ENCODE results near the gene VANGL2. TPM values are rescaled to one million over a fixed set of nuclear protein-coding genes. Genes with fewer than 3 reads are reported as not detected.

Gene VANGL2
- total RNA-seq, 4 donors from 2014 or later: 0.26 to 1.2 (median 0.78) TPM; not detected in 1

DNA sequence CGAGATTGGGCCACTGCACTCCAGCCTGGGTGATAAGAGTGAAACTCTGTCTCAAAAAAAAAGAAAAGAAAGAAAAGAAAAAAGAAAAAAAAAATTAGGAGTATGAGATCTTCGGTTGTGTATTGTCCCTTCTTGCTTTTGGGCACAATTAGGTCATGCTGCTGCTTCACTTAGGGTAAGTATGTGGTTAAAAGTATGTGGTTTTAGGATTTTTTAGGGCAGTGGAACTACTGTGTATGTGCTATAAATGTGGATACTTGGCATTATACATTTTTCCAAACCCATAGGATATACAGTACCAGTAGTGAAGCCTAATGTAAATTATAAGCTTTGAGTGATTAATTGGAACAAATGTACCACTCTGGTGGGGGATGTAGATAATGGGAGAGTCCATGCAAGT is 31.2 kb downstream of the VANGL2 start:
- Histone ChIP-seq H3K9me3 (no peaks in the 10 kb centered on the region), H3K27me3 (no peaks in the 10 kb centered on the region), H3K27ac (no peak overlapping the region), H3K4me3 (no peak overlapping the region), H3K36me3 (no peaks in the 10 kb centered on the region), H3K4me1 (no peaks in the 10 kb centered on the region)
- intact Hi-C loops (cut with DNase I; ENCODE audit: low total_unique reads): no loop called here
- no peak for DNase-seq
- no peak for TF ChIP-seq POLR2A (IDR thresholded peaks at IDR 0.05)
- TF ChIP-seq, protein P1, sequence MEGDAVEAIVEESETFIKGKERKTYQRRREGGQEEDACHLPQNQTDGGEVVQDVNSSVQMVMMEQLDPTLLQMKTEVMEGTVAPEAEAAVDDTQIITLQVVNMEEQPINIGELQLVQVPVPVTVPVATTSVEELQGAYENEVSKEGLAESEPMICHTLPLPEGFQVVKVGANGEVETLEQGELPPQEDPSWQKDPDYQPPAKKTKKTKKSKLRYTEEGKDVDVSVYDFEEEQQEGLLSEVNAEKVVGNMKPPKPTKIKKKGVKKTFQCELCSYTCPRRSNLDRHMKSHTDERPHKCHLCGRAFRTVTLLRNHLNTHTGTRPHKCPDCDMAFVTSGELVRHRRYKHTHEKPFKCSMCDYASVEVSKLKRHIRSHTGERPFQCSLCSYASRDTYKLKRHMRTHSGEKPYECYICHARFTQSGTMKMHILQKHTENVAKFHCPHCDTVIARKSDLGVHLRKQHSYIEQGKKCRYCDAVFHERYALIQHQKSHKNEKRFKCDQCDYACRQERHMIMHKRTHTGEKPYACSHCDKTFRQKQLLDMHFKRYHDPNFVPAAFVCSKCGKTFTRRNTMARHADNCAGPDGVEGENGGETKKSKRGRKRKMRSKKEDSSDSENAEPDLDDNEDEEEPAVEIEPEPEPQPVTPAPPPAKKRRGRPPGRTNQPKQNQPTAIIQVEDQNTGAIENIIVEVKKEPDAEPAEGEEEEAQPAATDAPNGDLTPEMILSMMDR (IDR thresholded peaks at IDR 0.05 in 4 of 5, conservative IDR thresholded peaks at IDR 0.05 in 1 of 5): no peak
- in situ Hi-C loops (cut with MboI; ENCODE audit: low sequenced_read_pairs in 4 of 4): no loop called here
- no peak for ATAC-seq

DNA sequence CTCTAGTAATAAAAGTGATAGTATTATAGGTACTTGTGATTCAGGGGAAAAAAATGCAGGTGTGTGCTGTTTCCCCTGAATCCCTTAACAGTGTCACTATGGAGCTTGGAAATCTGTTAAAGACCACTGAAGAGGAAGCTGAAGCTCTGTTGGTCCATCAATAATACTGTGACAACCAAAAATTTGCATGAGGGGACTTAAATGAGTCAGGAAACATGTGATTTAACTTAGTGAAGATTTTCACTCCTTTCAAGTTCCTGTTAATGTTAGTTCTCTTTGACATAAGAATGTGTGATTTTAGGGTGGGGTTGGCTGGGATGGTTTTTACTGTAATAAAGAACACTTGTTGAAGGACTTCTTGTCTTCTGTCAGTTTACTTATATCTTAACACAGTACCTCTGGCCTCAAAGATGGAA is 32.0 kb downstream of the VANGL2 start:
- no peaks in the 10 kb centered on the region for H3K9me3 ChIP-seq
- no peak overlapping the region for H3K27ac ChIP-seq
- in situ Hi-C loops (cut with MboI; ENCODE audit: low sequenced_read_pairs in 4 of 4) (no loop called here), intact Hi-C loops (cut with DNase I; ENCODE audit: low total_unique reads) (no loop called here)
- H3K4me3 ChIP-seq: no peak overlapping the region
- ATAC-seq (no peak), DNase-seq (no peak)
- H3K36me3 ChIP-seq: no peaks in the 10 kb centered on the region
- H3K4me1 ChIP-seq: no peaks in the 10 kb centered on the region
- no peaks in the 10 kb centered on the region for H3K27me3 ChIP-seq
- TF ChIP-seq POLR2A (IDR thresholded peaks at IDR 0.05): no peak
- TF ChIP-seq, protein P1 (IDR thresholded peaks at IDR 0.05 in 4 of 5, conservative IDR thresholded peaks at IDR 0.05 in 1 of 5): no peak

DNA sequence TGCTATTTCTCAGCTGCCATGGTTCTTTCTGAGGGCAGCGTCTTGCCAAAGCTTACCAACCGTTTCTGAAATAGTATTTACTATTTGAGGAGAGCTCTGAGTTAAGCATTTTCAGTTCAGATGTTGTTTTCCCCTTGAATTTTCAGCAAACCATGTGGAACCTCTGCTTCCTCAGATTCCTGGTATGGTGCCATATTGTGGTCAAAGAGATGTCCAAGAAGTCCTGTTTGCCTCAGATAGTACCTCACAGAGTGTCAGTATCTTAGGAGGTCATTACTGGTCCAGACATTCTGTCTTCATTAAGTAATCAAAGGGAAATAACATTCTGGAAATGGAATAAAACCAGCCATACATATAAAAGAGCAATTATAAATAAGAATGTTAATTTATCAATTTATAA is 36.6 kb downstream of the VANGL2 start:
- no peak for TF ChIP-seq POLR2A (IDR thresholded peaks at IDR 0.05)
- TF ChIP-seq, protein P1 (IDR thresholded peaks at IDR 0.05 in 4 of 5, conservative IDR thresholded peaks at IDR 0.05 in 1 of 5): no peak
- H3K27me3 ChIP-seq: no peaks in the 10 kb centered on the region
- H3K4me1 ChIP-seq: no peaks in the 10 kb centered on the region
- H3K4me3 ChIP-seq: no peak overlapping the region
- no peaks in the 10 kb centered on the region for H3K9me3 ChIP-seq
- in situ Hi-C loops (cut with MboI; ENCODE audit: low sequenced_read_pairs in 4 of 4): no loop called here
- DNase-seq (no peak), ATAC-seq (no peak)
- H3K27ac ChIP-seq: no peak overlapping the region
- no peaks in the 10 kb centered on the region for H3K36me3 ChIP-seq
- intact Hi-C loops (cut with DNase I; ENCODE audit: low total_unique reads): no loop called here

GRCh38 chr1:160437432-160438316 is 37.3 kb downstream of the VANGL2 start:
- TF ChIP-seq POLR2A (IDR thresholded peaks at IDR 0.05): no peak
- TF ChIP-seq, protein P1 (IDR thresholded peaks at IDR 0.05 in 4 of 5, conservative IDR thresholded peaks at IDR 0.05 in 1 of 5): no peak
- ATAC-seq (no peak), DNase-seq (no peak)
- intact Hi-C loops (cut with DNase I; ENCODE audit: low total_unique reads): no loop called here
- Histone ChIP-seq H3K27ac (peak overlapping the region in 1 of 4 donors; percentile 38), H3K9me3 (no peaks in the 10 kb centered on the region), H3K36me3 (no peaks in the 10 kb centered on the region), H3K4me3 (no peak overlapping the region), H3K4me1 (no peaks in the 10 kb centered on the region), H3K27me3 (no peaks in the 10 kb centered on the region)
- in situ Hi-C loops (cut with MboI; ENCODE audit: low sequenced_read_pairs in 4 of 4): no loop called here

Measured in gastrocnemius medialis (tissue), 4 donors.